Mesothelial cell of epicardium (in vitro differentiated cells): ENCODE data around the gene TTLL3. TPM values are rescaled to one million over a fixed set of nuclear protein-coding genes. Genes with fewer than 3 reads are reported as not detected.
"Not testable (repeated sequence)": the region's sequence is repeated elsewhere in the genome, so short reads cannot be mapped to it uniquely, and the experiment has no call there.

ENCODE experiments used
- DNase-seq, 2 experiments: peaks; one replicate each; pipeline ENCODE4 v3.0.0; 2021; ENCODE audit warnings: low spot score in 2 of 2; ENCODE audit not compliant: unreplicated experiment in 2 of 2
- H3K27ac Mint-ChIP-seq: 2 replicates; pipeline ENCODE4 v1.8.0; 2021; ENCODE audit warnings: mixed read lengths
- H3K27me3 Mint-ChIP-seq: 2 replicates; pipeline ENCODE4 v1.8.0; 2021; ENCODE audit warnings: low read depth, mixed read lengths
- H3K36me3 Mint-ChIP-seq: 2 replicates; pipeline ENCODE4 v1.8.0; 2021; ENCODE audit warnings: mixed read lengths
- H3K4me1 Mint-ChIP-seq: 2 replicates; pipeline ENCODE4 v1.8.0; 2021; ENCODE audit warnings: mixed read lengths
- H3K4me3 Mint-ChIP-seq: 2 replicates; pipeline ENCODE4 v1.8.0; 2021; ENCODE audit warnings: mild to moderate bottlenecking, moderate library complexity, mixed read lengths
- H3K9me3 Mint-ChIP-seq: 2 replicates; pipeline ENCODE4 v1.8.0; 2021; ENCODE audit warnings: mixed read lengths
- CTCF ChIP-seq: fragments of 200-600 bp; sonication (generic); IDR thresholded peaks from one replicate; pipeline ENCODE4 v1.5.0; 2021; ENCODE audit warnings: antibody characterized with exemption; ENCODE audit not compliant: unreplicated experiment
- total RNA-seq: library from RNA; stranded (reverse); gene quantifications from 3 replicates; pipeline ENCODE4 v1.2.1, GENCODE V29; 2021

TTLL3 gene
- total RNA-seq, 1 donor from 2014 or later, result 119 TPM

- no peak overlapping the region for H3K27ac Mint-ChIP-seq
- no peaks in the 10 kb centered on the region for H3K27me3 Mint-ChIP-seq
Observed at GRCh38 chr3:9767418-9767817, 42.6 kb upstream of the TTLL3 start.

GRCh38 chr3:9768141-9768775, 41.8 kb upstream of the TTLL3 start:
- H3K27ac Mint-ChIP-seq, result no peak overlapping the region

More at GRCh38 chr3:9767418-9767817, 42.6 kb upstream of the TTLL3 start:
- Mint-ChIP-seq H3K4me1 (peaks cover 16% of the 10 kb centered on the region), H3K9me3 (no peaks in the 10 kb centered on the region), H3K36me3 (peaks cover 3% of the 10 kb centered on the region), H3K4me3 (no peak overlapping the region)
- TF ChIP-seq CTCF, result no peak
- no peak for DNase-seq

GRCh38 chr3:9769012-9769411, 41.0 kb upstream of the TTLL3 start:
- Mint-ChIP-seq H3K27ac (peak overlapping the region; percentile 30), H3K9me3 (no peaks in the 10 kb centered on the region), H3K4me1 (peaks cover 16% of the 10 kb centered on the region), H3K27me3 (no peaks in the 10 kb centered on the region), H3K4me3 (peak overlapping the region; percentile 74), H3K36me3 (peaks cover 3% of the 10 kb centered on the region)
- DNase-seq, result no peak
- no peak for TF ChIP-seq CTCF

More at GRCh38 chr3:9768141-9768775, 41.8 kb upstream of the TTLL3 start:
- no peaks in the 10 kb centered on the region for H3K27me3 Mint-ChIP-seq
- H3K4me3 Mint-ChIP-seq, result peak overlapping the region; percentile 74
- no peak for TF ChIP-seq CTCF
- H3K4me1 Mint-ChIP-seq, result peaks cover 16% of the 10 kb centered on the region
- no peak for DNase-seq
- H3K9me3 Mint-ChIP-seq, result no peaks in the 10 kb centered on the region
- H3K36me3 Mint-ChIP-seq, result peaks cover 3% of the 10 kb centered on the region

GRCh38 chr3:9769426-9770275, 40.4 kb upstream of the TTLL3 start, which contains the start of gene CAMK1:
CAMK1 (minus strand) TSS chr3:9769947; CDS start chr3:9767749, 2,198 bp downstream.
- H3K9me3 Mint-ChIP-seq, result no peaks in the 10 kb centered on the region
- peaks cover 16% of the 10 kb centered on the region for H3K4me1 Mint-ChIP-seq
- no peaks in the 10 kb centered on the region for H3K27me3 Mint-ChIP-seq
- peak; percentile 66 to 83 for DNase-seq
- H3K36me3 Mint-ChIP-seq, result peaks cover 3% of the 10 kb centered on the region
- no peak for TF ChIP-seq CTCF
- H3K27ac Mint-ChIP-seq, result peak within 1 kb of the TSS; percentile 72
- peak within 1 kb of the TSS; percentile 74 for H3K4me3 Mint-ChIP-seq

- no peaks in the 10 kb centered on the region for H3K36me3 Mint-ChIP-seq
- no peaks in the 10 kb centered on the region for H3K9me3 Mint-ChIP-seq
- peaks cover 16% of the 10 kb centered on the region for H3K4me1 Mint-ChIP-seq
- DNase-seq, result no peak
- H3K4me3 Mint-ChIP-seq, result peak overlapping the region; percentile 66
- peak overlapping the region; percentile 72 for H3K27ac Mint-ChIP-seq
- H3K27me3 Mint-ChIP-seq, result no peaks in the 10 kb centered on the region
- TF ChIP-seq CTCF, result no peak
Observed at GRCh38 chr3:9770276-9770812, 39.7 kb upstream of the TTLL3 start.

GRCh38 chr3:9771007-9771406, 39.1 kb upstream of the TTLL3 start:
- H3K4me1 Mint-ChIP-seq, result peaks cover 16% of the 10 kb centered on the region
- not testable (repeated sequence) for H3K36me3 Mint-ChIP-seq, DNase-seq, H3K27ac Mint-ChIP-seq, H3K27me3 Mint-ChIP-seq, H3K9me3 Mint-ChIP-seq
- H3K4me3 Mint-ChIP-seq, result peak overlapping the region; percentile 66
